ENCODE measurements around the gene HSD17B13. TPM values are rescaled to one million over a fixed set of nuclear protein-coding genes. Genes with fewer than 3 reads are reported as not detected.
"Not testable (repeated sequence)": the region's sequence is repeated elsewhere in the genome, so short reads cannot be mapped to it uniquely, and the experiment has no call there.

Gene HSD17B13
- total RNA-seq, 1 donor from 2014 or later, result 0.19 TPM

GRCh38 chr4:87305562-87305961 is 17.1 kb downstream of the HSD17B13 start:
- no peak overlapping the region for H3K27ac Mint-ChIP-seq
- intact Hi-C loops (cut with micrococcal nuclease), result no loop called here
- no peaks in the 10 kb centered on the region for H3K36me3 Mint-ChIP-seq (ENCODE audit: low read depth)
- no peak for DNase-seq
- peaks cover 5% of the 10 kb centered on the region for H3K9me3 Mint-ChIP-seq
- H3K4me1 Mint-ChIP-seq, result peaks cover 4% of the 10 kb centered on the region
- H3K4me3 Mint-ChIP-seq, result no peak overlapping the region
- no peaks in the 10 kb centered on the region for H3K27me3 Mint-ChIP-seq

GRCh38 chr4:87304745-87305432 is 17.8 kb downstream of the HSD17B13 start:
- intact Hi-C loops (cut with micrococcal nuclease), result no loop called here
- H3K27me3 Mint-ChIP-seq, result no peaks in the 10 kb centered on the region
- peaks cover 5% of the 10 kb centered on the region for H3K9me3 Mint-ChIP-seq
- no peak for DNase-seq
- H3K4me1 Mint-ChIP-seq, result peaks cover 4% of the 10 kb centered on the region
- H3K4me3 Mint-ChIP-seq, result no peak overlapping the region
- no peak overlapping the region for H3K27ac Mint-ChIP-seq
- no peaks in the 10 kb centered on the region for H3K36me3 Mint-ChIP-seq (ENCODE audit: low read depth)

GRCh38 chr4:87299898-87300297 is 22.8 kb downstream of the HSD17B13 start:
- H3K4me3 Mint-ChIP-seq, result no peak overlapping the region
- no peak for DNase-seq
- no peak overlapping the region for H3K27ac Mint-ChIP-seq
- H3K4me1 Mint-ChIP-seq, result no peaks in the 10 kb centered on the region
- no peaks in the 10 kb centered on the region for H3K27me3 Mint-ChIP-seq
- no peaks in the 10 kb centered on the region for H3K36me3 Mint-ChIP-seq (ENCODE audit: low read depth)
- H3K9me3 Mint-ChIP-seq, result peaks cover 5% of the 10 kb centered on the region
- intact Hi-C loops (cut with micrococcal nuclease), result no loop called here

GRCh38 chr4:87298362-87298761 is 24.3 kb downstream of the HSD17B13 start:
- Mint-ChIP-seq H3K27me3 (no peaks in the 10 kb centered on the region), H3K4me3 (no peak overlapping the region), H3K9me3 (peaks cover 5% of the 10 kb centered on the region), H3K27ac (no peak overlapping the region), H3K36me3 (ENCODE audit: low read depth) (no peaks in the 10 kb centered on the region), H3K4me1 (no peaks in the 10 kb centered on the region)
- DNase-seq, result no peak
- intact Hi-C loops (cut with micrococcal nuclease), result no loop called here

GRCh38 chr4:87294911-87295310 is 27.8 kb downstream of the HSD17B13 start:
- H3K36me3 Mint-ChIP-seq (ENCODE audit: low read depth); H3K27ac Mint-ChIP-seq; H3K9me3 Mint-ChIP-seq; H3K4me3 Mint-ChIP-seq; H3K4me1 Mint-ChIP-seq; H3K27me3 Mint-ChIP-seq; DNase-seq; intact Hi-C loops (cut with micrococcal nuclease): not testable (repeated sequence)

GRCh38 chr4:87293889-87294288 is 28.8 kb downstream of the HSD17B13 start:
- not testable (repeated sequence) for H3K27ac Mint-ChIP-seq

GRCh38 chr4:87286970-87287369 is 35.7 kb downstream of the HSD17B13 start:
- H3K4me1 Mint-ChIP-seq, result no peaks in the 10 kb centered on the region
- DNase-seq, result no peak
- H3K27me3 Mint-ChIP-seq, result no peaks in the 10 kb centered on the region
- H3K9me3 Mint-ChIP-seq, result peaks cover 9% of the 10 kb centered on the region
- H3K27ac Mint-ChIP-seq, result no peak overlapping the region
- H3K4me3 Mint-ChIP-seq, result no peak overlapping the region
- intact Hi-C loops (cut with micrococcal nuclease), result no loop called here
- H3K36me3 Mint-ChIP-seq (ENCODE audit: low read depth), result no peaks in the 10 kb centered on the region

More at GRCh38 chr4:87293889-87294288, 28.8 kb downstream of the HSD17B13 start:
- H3K4me1 Mint-ChIP-seq; H3K36me3 Mint-ChIP-seq (ENCODE audit: low read depth); DNase-seq; H3K27me3 Mint-ChIP-seq; H3K9me3 Mint-ChIP-seq; H3K4me3 Mint-ChIP-seq; intact Hi-C loops (cut with micrococcal nuclease): not testable (repeated sequence)

- intact Hi-C loops (cut with micrococcal nuclease); DNase-seq; H3K4me3 Mint-ChIP-seq; H3K9me3 Mint-ChIP-seq; H3K27me3 Mint-ChIP-seq; H3K4me1 Mint-ChIP-seq; H3K36me3 Mint-ChIP-seq (ENCODE audit: low read depth); H3K27ac Mint-ChIP-seq: not testable (repeated sequence)
Measured at GRCh38 chr4:87284268-87284667, 38.4 kb downstream of the HSD17B13 start.

GRCh38 chr4:87283151-87283550 is 39.5 kb downstream of the HSD17B13 start:
- Mint-ChIP-seq H3K27me3 (peaks cover 3% of the 10 kb centered on the region), H3K27ac (no peak overlapping the region), H3K4me1 (no peaks in the 10 kb centered on the region), H3K4me3 (no peak overlapping the region), H3K9me3 (peaks cover 9% of the 10 kb centered on the region), H3K36me3 (ENCODE audit: low read depth) (no peaks in the 10 kb centered on the region)
- DNase-seq, result no peak
- intact Hi-C loops (cut with micrococcal nuclease), result no loop called here

GRCh38 chr4:87281603-87282002 is 41.1 kb downstream of the HSD17B13 start:
- intact Hi-C loops (cut with micrococcal nuclease), result no loop called here

GRCh38 chr4:87278335-87278794 is 44.3 kb downstream of the HSD17B13 start:
- Mint-ChIP-seq H3K36me3 (ENCODE audit: low read depth) (no peaks in the 10 kb centered on the region), H3K9me3 (no peaks in the 10 kb centered on the region), H3K27ac (no peak overlapping the region), H3K4me1 (no peaks in the 10 kb centered on the region), H3K4me3 (no peak overlapping the region), H3K27me3 (peaks cover 6% of the 10 kb centered on the region)
- DNase-seq, result no peak
- intact Hi-C loops (cut with micrococcal nuclease), result loop anchor here (10.0 kb wide), 1 partner anchor 186 kb away; no protein-coding TSS in a partner anchor

More at GRCh38 chr4:87281603-87282002, 41.1 kb downstream of the HSD17B13 start:
- Mint-ChIP-seq H3K9me3 (peaks cover 5% of the 10 kb centered on the region), H3K27ac (no peak overlapping the region), H3K4me1 (no peaks in the 10 kb centered on the region), H3K27me3 (peaks cover 3% of the 10 kb centered on the region), H3K36me3 (ENCODE audit: low read depth) (no peaks in the 10 kb centered on the region), H3K4me3 (no peak overlapping the region)
- no peak for DNase-seq

- DNase-seq, result no peak
- H3K4me1 Mint-ChIP-seq, result no peaks in the 10 kb centered on the region
- no peak overlapping the region for H3K4me3 Mint-ChIP-seq
- H3K27me3 Mint-ChIP-seq, result peaks cover 11% of the 10 kb centered on the region
- H3K9me3 Mint-ChIP-seq, result no peaks in the 10 kb centered on the region
- H3K36me3 Mint-ChIP-seq (ENCODE audit: low read depth), result no peaks in the 10 kb centered on the region
- intact Hi-C loops (cut with micrococcal nuclease), result loop anchor here (10.0 kb wide), 1 partner anchor 189 kb away; no protein-coding TSS in a partner anchor
- H3K27ac Mint-ChIP-seq, result no peak overlapping the region
Measured at GRCh38 chr4:87275311-87275710, 47.4 kb downstream of the HSD17B13 start.

- no peak for DNase-seq
- peaks cover 11% of the 10 kb centered on the region for H3K27me3 Mint-ChIP-seq
- intact Hi-C loops (cut with micrococcal nuclease), result loop anchor here (10.0 kb wide), 1 partner anchor 190 kb away; no protein-coding TSS in a partner anchor
Measured at GRCh38 chr4:87274803-87275202, 47.9 kb downstream of the HSD17B13 start.

GRCh38 chr4:87274327-87274726 is 48.4 kb downstream of the HSD17B13 start:
- no peak for DNase-seq
- no peak overlapping the region for H3K27ac Mint-ChIP-seq
- H3K4me3 Mint-ChIP-seq, result no peak overlapping the region
- peaks cover 9% of the 10 kb centered on the region for H3K27me3 Mint-ChIP-seq
- H3K4me1 Mint-ChIP-seq, result no peaks in the 10 kb centered on the region
- no peaks in the 10 kb centered on the region for H3K9me3 Mint-ChIP-seq
- intact Hi-C loops (cut with micrococcal nuclease), result loop anchor here (10.0 kb wide), 1 partner anchor 190 kb away; no protein-coding TSS in a partner anchor
- no peaks in the 10 kb centered on the region for H3K36me3 Mint-ChIP-seq (ENCODE audit: low read depth)

More at GRCh38 chr4:87274803-87275202, 47.9 kb downstream of the HSD17B13 start:
- no peak overlapping the region for H3K27ac Mint-ChIP-seq
- H3K4me1 Mint-ChIP-seq, result no peaks in the 10 kb centered on the region
- H3K9me3 Mint-ChIP-seq, result no peaks in the 10 kb centered on the region
- H3K4me3 Mint-ChIP-seq, result no peak overlapping the region
- no peaks in the 10 kb centered on the region for H3K36me3 Mint-ChIP-seq (ENCODE audit: low read depth)
